Esophagus squamous epithelium (tissue), 5 donors: ENCODE results near the gene RIPK1. TPM values are rescaled to one million over a fixed set of nuclear protein-coding genes. Genes with fewer than 3 reads are reported as not detected.
"Not testable (repeated sequence)": the region's sequence is repeated elsewhere in the genome, so short reads cannot be mapped to it uniquely, and the experiment has no call there.

Source experiments
- DNase-seq: peaks from one replicate; lab custom pipeline; 2025; lab: John Stamatoyannopoulos, UW
- H3K27ac ChIP-seq, 4 donors: fragments of 200-600 bp; sonication (generic); one replicate each; pipeline ENCODE4 v1.5.1; 2016 to 2019; ENCODE audit warnings: mild to moderate bottlenecking in 1 of 4
- H3K27me3 ChIP-seq, 4 donors: fragments of 200-600 bp; sonication (generic); 1 replicate in 3 of 4; 2 replicates in 1 of 4; pipeline versions ENCODE4 v1.5.1 to v1.6.0; 2017 to 2021; ENCODE audit warnings: antibody characterized with exemption in 1 of 4
- H3K36me3 ChIP-seq, 3 donors: fragments of 200-600 bp; sonication (generic); one replicate each; pipeline ENCODE4 v1.5.1; 2016 to 2019
- H3K4me1 ChIP-seq, 3 donors: fragments of 200-600 bp; sonication (generic); one replicate each; pipeline ENCODE4 v1.5.1; 2017 to 2019
- H3K4me3 ChIP-seq, 4 donors: fragments of 200-600 bp; sonication (generic); 1 replicate in 3 of 4; 2 replicates in 1 of 4; pipeline ENCODE4 v1.5.1; 2016 to 2019; ENCODE audit warnings: mild to moderate bottlenecking in 2 of 4, moderate library complexity in 1 of 4
- H3K9me3 ChIP-seq, 3 donors: fragments of 200-600 bp; sonication (generic); one replicate each; pipeline ENCODE4 v1.5.1; 2016 to 2019
- CTCF ChIP-seq, 6 experiments: fragments of 450-650 bp in 4 of 6; fragments of 200-600 bp in 2 of 6; sonication (generic) in 2 of 6; IDR thresholded peaks; one replicate each; pipeline ENCODE4 v1.5.1; 2016 to 2019; ENCODE audit warnings: antibody characterized with exemption in 6 of 6, mild to moderate bottlenecking in 4 of 6, moderate library complexity in 4 of 6
- POLR2A ChIP-seq, 4 donors: fragments of 450-650 bp; IDR thresholded peaks; one replicate each; pipeline ENCODE4 v1.6.1; 2017; ENCODE audit warnings: antibody characterized with exemption in 4 of 4, mild to moderate bottlenecking in 4 of 4, moderate library complexity in 3 of 4
- WGBS, 2 donors: methylation state at CpG; one replicate each; pipeline ENCODE4 v1.1.5; 2018; 5-methylcytosine and 5-hydroxymethylcytosine counted together
- intact Hi-C: fragments of 100-400 bp; cut with DNase I; formaldehyde crosslinking; loops from one replicate; pipeline ENCODE4 v1.15.0; 2022
- total RNA-seq, 4 donors: library from RNA; depleted of rRNA; stranded (reverse); fragments of >200 nt; gene quantifications; one replicate each; pipeline ENCODE4 v1.1.0, GENCODE V29; 2016
- donor health status: DM: yes; HTN: yes; CAD: no.

RIPK1 gene
- total RNA-seq, 4 donors from 2014 or later: 17.7 to 25.7 (median 20.9) TPM

- Histone ChIP-seq H3K4me1 (peaks cover 4 to 24% (median 16%) of the 10 kb centered on the region in 3 donors), H3K9me3 (no peaks in the 10 kb centered on the region), H3K27me3 (no peaks in the 10 kb centered on the region), H3K27ac (no peak overlapping the region), H3K4me3 (no peak overlapping the region), H3K36me3 (no peaks in the 10 kb centered on the region)
- intact Hi-C loops: no loop called here
- TF ChIP-seq POLR2A (IDR thresholded peaks at IDR 0.05): no peak
- no peak for TF ChIP-seq CTCF (IDR thresholded peaks at IDR 0.05)
- DNase-seq: no peak
- 59 to 64% methylated on average over 2 of the region's 2 CpGs for WGBS, 2 donors
Measured at GRCh38 chr6:3058957-3059356, 9.3 kb upstream of the RIPK1 start.

GRCh38 chr6:3060092-3060491, 8.2 kb upstream of the RIPK1 start:
- peaks cover 6 to 23% (median 14%) of the 10 kb centered on the region in 3 donors for H3K4me1 ChIP-seq
- H3K27me3 ChIP-seq, H3K9me3 ChIP-seq, H3K27ac ChIP-seq, H3K4me3 ChIP-seq, H3K36me3 ChIP-seq, intact Hi-C loops, DNase-seq: not testable (repeated sequence)
- WGBS, 2 donors: 94 to 96% methylated on average over 6 to 11 of the region's 11 CpGs

DNA sequence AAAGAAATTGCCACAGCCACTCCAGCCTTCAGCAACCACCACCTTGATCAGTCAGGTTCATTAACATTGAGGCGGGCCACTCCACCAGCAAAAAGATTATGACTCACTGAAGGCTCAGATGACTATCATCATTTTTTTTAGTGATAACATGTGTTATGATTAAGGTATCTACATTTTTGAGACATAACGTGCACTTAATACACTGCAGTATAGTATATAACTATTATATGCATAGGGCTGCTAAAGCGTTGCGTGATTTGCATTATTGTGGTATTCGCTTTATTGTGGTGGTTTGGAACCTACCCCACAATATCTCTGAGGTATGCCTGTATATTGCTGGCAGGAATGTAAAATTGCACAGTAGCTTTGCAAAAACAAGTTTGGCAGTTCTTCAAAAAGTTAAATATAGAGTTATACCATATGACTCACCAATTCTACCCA, 6.8 kb upstream of the RIPK1 start:
- H3K9me3 ChIP-seq: no peaks in the 10 kb centered on the region
- TF ChIP-seq POLR2A (IDR thresholded peaks at IDR 0.05): no peak
- no peak for TF ChIP-seq CTCF (IDR thresholded peaks at IDR 0.05)
- WGBS, 2 donors: 59 to 75% methylated on average over 5 of the region's 5 CpGs
- H3K27me3 ChIP-seq: no peaks in the 10 kb centered on the region
- intact Hi-C loops: no loop called here
- no peak overlapping the region for H3K27ac ChIP-seq
- H3K4me1 ChIP-seq: peaks cover 6 to 27% (median 11%) of the 10 kb centered on the region in 3 donors
- DNase-seq: no peak
- no peak overlapping the region for H3K4me3 ChIP-seq
- no peaks in the 10 kb centered on the region for H3K36me3 ChIP-seq

- H3K27me3 ChIP-seq, DNase-seq, H3K9me3 ChIP-seq, intact Hi-C loops, H3K36me3 ChIP-seq: not testable (repeated sequence)
- H3K27ac ChIP-seq: peak overlapping the region; percentile 92 to 98 (median 94)
- H3K4me1 ChIP-seq: peaks cover 6 to 38% (median 18%) of the 10 kb centered on the region in 3 donors
- WGBS, 2 donors: no CpG with 5 or more reads among the region's 19 CpGs
- peak overlapping the region; percentile 65 to 96 (median 82) for H3K4me3 ChIP-seq
Measured at GRCh38 chr6:3063340-3063732, 5.0 kb upstream of the RIPK1 start.

DNA sequence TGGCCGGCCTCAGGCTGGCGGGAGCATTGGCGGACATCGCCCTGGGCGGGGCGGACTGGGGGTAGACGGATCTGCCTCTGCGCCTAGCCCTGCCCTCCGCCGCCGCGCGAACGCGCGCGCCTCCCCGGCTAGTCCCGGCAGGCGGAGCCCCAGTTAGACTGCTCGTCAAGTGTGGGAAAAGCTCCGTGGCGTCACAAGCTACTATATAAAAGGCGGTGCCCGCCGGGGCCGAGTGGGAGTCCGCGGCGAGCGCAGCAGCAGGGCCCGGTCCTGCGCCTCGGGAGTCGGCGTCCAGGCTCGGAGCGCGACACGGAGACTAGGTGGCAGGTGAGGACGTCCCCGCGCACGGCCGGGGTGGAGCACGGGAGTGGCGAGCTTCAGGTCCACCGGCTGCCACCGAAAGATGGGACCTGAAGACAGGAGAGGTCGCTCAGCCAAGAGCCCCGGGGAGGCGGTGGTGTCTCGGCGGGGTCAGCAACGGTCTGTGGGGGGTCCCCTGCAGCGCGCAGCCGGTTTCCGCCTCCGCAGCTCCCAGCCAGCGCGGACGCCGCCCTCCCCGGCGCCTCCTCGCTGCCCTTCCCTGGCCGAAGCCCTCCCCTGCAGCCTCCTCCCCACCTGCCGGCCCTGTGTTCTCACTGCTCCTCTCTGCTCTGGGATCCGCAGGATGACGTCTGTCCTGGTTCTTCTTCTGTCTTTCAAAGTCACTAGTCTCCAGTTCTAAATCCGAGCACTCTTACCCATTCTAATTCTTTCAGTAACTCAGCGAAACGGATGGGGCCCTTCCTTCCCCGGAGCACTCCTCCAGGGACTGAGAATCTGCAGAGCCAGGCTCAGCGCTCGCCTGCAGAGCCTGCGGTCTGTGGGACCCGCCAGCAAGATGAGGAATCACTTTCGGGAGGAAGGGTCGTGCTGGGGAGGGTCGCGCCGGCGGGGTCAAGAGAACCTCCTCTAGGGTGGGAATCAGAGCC, 4.3 kb upstream of the RIPK1 start:
- Histone ChIP-seq H3K27me3 (no peaks in the 10 kb centered on the region), H3K4me1 (peaks cover 6 to 38% (median 18%) of the 10 kb centered on the region in 3 donors), H3K36me3 (no peaks in the 10 kb centered on the region), H3K4me3 (peak overlapping the region; percentile 65 to 96 (median 82)), H3K9me3 (no peaks in the 10 kb centered on the region), H3K27ac (peak overlapping the region; percentile 92 to 98 (median 94))
- WGBS, 2 donors: 0% methylated on average over 21 of the region's 85 CpGs; no CpG with 5 or more reads in 1 of the 2 donors
- TF ChIP-seq CTCF (IDR thresholded peaks at IDR 0.05) (peak in 1 of 6 experiments; percentile 17), POLR2A (IDR thresholded peaks at IDR 0.05) (peak in 3 of 4 donors; percentile 45 to 98 (median 96))
- intact Hi-C loops: no loop called here
- peak; percentile 68 for DNase-seq

DNA sequence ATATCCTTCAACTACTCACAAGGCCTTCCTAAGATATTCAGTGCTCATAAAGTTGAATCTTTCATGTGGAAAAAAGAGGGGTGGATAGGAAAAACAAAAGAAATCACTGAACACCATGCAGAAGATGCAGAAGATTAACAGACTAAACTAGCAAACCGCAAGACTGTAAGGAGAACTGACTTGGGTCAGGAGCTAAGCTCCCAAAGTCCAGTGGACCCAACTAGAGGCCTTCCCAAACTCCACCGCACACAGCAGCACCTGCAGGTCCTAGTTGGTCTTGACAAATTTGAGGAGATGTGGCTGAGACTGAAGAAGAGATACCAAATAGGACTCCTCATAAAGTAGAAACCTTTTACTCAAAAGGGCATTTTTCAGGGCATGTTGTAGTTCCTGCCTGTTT, 3.3 kb downstream of the RIPK1 start:
- no peak overlapping the region for H3K27ac ChIP-seq
- 86 to 95% methylated on average over 2 of the region's 2 CpGs for WGBS, 2 donors
- H3K36me3 ChIP-seq: peaks cover 0 to 29% (median 0%) of the 10 kb centered on the region in 3 donors
- no peak for DNase-seq
- TF ChIP-seq CTCF (IDR thresholded peaks at IDR 0.05) (no peak), POLR2A (IDR thresholded peaks at IDR 0.05) (no peak)
- no peaks in the 10 kb centered on the region for H3K27me3 ChIP-seq
- intact Hi-C loops: no loop called here
- no peaks in the 10 kb centered on the region for H3K9me3 ChIP-seq
- H3K4me1 ChIP-seq: peaks cover 18 to 62% (median 34%) of the 10 kb centered on the region in 3 donors
- no peak overlapping the region for H3K4me3 ChIP-seq
